ENCODE measurements around the gene C20orf204. TPM values are rescaled to one million over a fixed set of nuclear protein-coding genes. Genes with fewer than 3 reads are reported as not detected.

Gene C20orf204
- total and polyA plus RNA-seq, 9 of the 15 experiments (the other 6 are each of a cell fraction or from before 2014, with no cell fraction given): 0.11 to 1.1 (median 0.36) TPM; not detected in 2

DNA sequence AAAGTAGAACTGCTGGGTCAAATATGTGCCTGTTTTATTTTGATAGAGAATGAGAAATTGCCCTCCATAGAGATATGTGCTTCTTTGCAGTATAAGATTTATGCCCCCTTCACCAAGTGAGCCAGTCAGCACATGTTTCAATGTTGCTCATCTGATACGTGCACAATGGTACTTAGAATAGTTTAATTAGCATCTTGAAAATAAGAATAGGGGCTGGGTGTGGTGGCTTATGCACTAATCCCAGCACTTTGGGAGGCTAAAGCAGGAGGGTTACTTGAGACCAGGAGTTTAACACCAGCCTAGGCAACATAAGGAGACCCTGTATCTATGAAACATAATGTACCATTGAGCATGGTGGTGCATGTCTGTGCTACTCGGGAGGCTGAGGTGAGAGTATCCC lies 20.3 kb upstream of the C20orf204 start:
- H2AFZ ChIP-seq (ENCODE audit: low read depth, low read length): no peak overlapping the region
- FAIRE-seq (no peak), DNase-seq (ENCODE audit: extremely low read depth in 1 of 4, low spot score in 3 of 4) (no peak), ATAC-seq (no peak)
- ChIA-PET POLR2A (no interaction called here), CTCF (ENCODE audit: low intra/inter-chr PET ratio) (no interaction called here)
- H3K27ac ChIP-seq (ENCODE audit: extremely low read depth, low read depth, low read length): no peak overlapping the region
- H3K36me3 ChIP-seq (ENCODE audit: control insufficient read depth, insufficient read depth, low read length): peaks cover 73% of the 10 kb centered on the region
- no peaks in the 10 kb centered on the region for H3K9me3 ChIP-seq (replicated peaks; ENCODE audit: control insufficient read depth, insufficient read depth, low read depth, low read length)
- TF ChIP-seq ZNF316 (IDR thresholded peaks at IDR 0.05): no peak
- TF ChIP-seq ARHGAP35 (IDR thresholded peaks at IDR 0.05; ENCODE audit: partially characterized antibody): no peak
- H3K4me2 ChIP-seq (ENCODE audit: insufficient read depth, low read length): no peak overlapping the region
- no peaks in the 10 kb centered on the region for H3K9me1 ChIP-seq (ENCODE audit: control insufficient read depth, insufficient read depth, low read length)
- 88% methylated on average over 2 of the region's 2 CpGs for WGBS (ENCODE audit: insufficient coverage, low coverage, missing lambda C conversion rate)
- intact Hi-C loops (cut with micrococcal nuclease): no loop called here
- no peak overlapping the region for H3K4me3 ChIP-seq
- no TSS peak for BruUV-seq (replicated peaks)
- no peaks in the 10 kb centered on the region for H3K79me2 ChIP-seq (ENCODE audit: control insufficient read depth, insufficient read depth, low read length)
- no peaks in the 10 kb centered on the region for H3K27me3 ChIP-seq (ENCODE audit: control insufficient read depth in 2 of 2, insufficient read depth in 2 of 2, low read length in 2 of 2)
- no peak overlapping the region for H3K9ac ChIP-seq (ENCODE audit: insufficient read depth in 1 of 2, low read depth in 2 of 2, low read length in 2 of 2)
- H3K4me1 ChIP-seq (replicated peaks in 1 of 2; ENCODE audit: control insufficient read depth in 2 of 2, insufficient read depth in 2 of 2, low read length in 2 of 2): no peaks in the 10 kb centered on the region
- in situ Hi-C loops (cut with MboI): no loop called here
- H4K20me1 ChIP-seq (replicated peaks; ENCODE audit: control insufficient read depth, insufficient read depth, low read length): no peaks in the 10 kb centered on the region

GRCh38 chr20:64021124-64021975 lies 14.6 kb upstream of the C20orf204 start:
- WGBS (ENCODE audit: insufficient coverage, low coverage, missing lambda C conversion rate): 97% methylated on average over 29 of the region's 36 CpGs
- H3K36me3 ChIP-seq (ENCODE audit: control insufficient read depth, insufficient read depth, low read length): peaks cover 84% of the 10 kb centered on the region; the same call in 2 of the 3 replicates
- H3K9ac ChIP-seq (ENCODE audit: insufficient read depth in 1 of 2, low read depth in 2 of 2, low read length in 2 of 2): no peak overlapping the region
- peaks cover 3% of the 10 kb centered on the region; the same call in 1 of the 2 replicates for H4K20me1 ChIP-seq (replicated peaks; ENCODE audit: control insufficient read depth, insufficient read depth, low read length)
- no peaks in the 10 kb centered on the region for H3K9me1 ChIP-seq (ENCODE audit: control insufficient read depth, insufficient read depth, low read length)
- no peaks in the 10 kb centered on the region for H3K9me3 ChIP-seq (replicated peaks; ENCODE audit: control insufficient read depth, insufficient read depth, low read depth, low read length)
- H3K4me2 ChIP-seq (ENCODE audit: insufficient read depth, low read length): no peak overlapping the region
- H3K27me3 ChIP-seq (ENCODE audit: control insufficient read depth in 2 of 2, insufficient read depth in 2 of 2, low read length in 2 of 2): no peaks in the 10 kb centered on the region
- H3K79me2 ChIP-seq (ENCODE audit: control insufficient read depth, insufficient read depth, low read length): no peaks in the 10 kb centered on the region
- ChIA-PET CTCF (ENCODE audit: low intra/inter-chr PET ratio) (no interaction called here), POLR2A (interaction anchor here (0.6 kb wide), 1 partner anchor 167 kb away, joined by 4 read pairs; no protein-coding TSS in a partner anchor)
- intact Hi-C loops (cut with micrococcal nuclease) (no loop called here), in situ Hi-C loops (cut with MboI) (no loop called here)
- FAIRE-seq (no peak), DNase-seq (ENCODE audit: extremely low read depth in 1 of 4, low spot score in 3 of 4) (no peak), ATAC-seq (no peak)
- peaks cover 0 to 7% of the 10 kb centered on the region in 2 experiments; a peak in 1 of 5 replicates for H3K4me1 ChIP-seq (replicated peaks in 1 of 2; ENCODE audit: control insufficient read depth in 2 of 2, insufficient read depth in 2 of 2, low read length in 2 of 2)
- H2AFZ ChIP-seq (ENCODE audit: low read depth, low read length): no peak overlapping the region
- TF ChIP-seq POLR2G (IDR thresholded peaks at IDR 0.05; ENCODE audit: low read depth, low read length) (peak; percentile 43), NFE2 (IDR thresholded peaks at IDR 0.05; ENCODE audit: low read depth) (no peak), RBFOX2 (IDR thresholded peaks at IDR 0.05; ENCODE audit: low read depth, low read length) (peak; percentile 29; the same call in 1 of the 2 replicates)
- no peak overlapping the region for H3K27ac ChIP-seq (ENCODE audit: extremely low read depth, low read depth, low read length)
- no peak overlapping the region for H3K4me3 ChIP-seq
- no TSS peak for BruUV-seq (replicated peaks)
